Calu3 (cell line): ENCODE data around the gene ARHGAP6. TPM values are rescaled to one million over a fixed set of nuclear protein-coding genes. Genes with fewer than 3 reads are reported as not detected.

ENCODE experiments used
- BruUV-seq: library from RNA; stranded (reverse); fragments of 400-500 nt; replicated peaks from 2 replicates; lab custom pipeline; 2021; lab: Mats Ljungman, UMichigan
- CTCF ChIA-PET: fragments of 300-600 bp; sonication (Branson Sonifier 250); formaldehyde crosslinking; loops from one replicate; lab custom pipeline; 2022; ENCODE audit warnings: antibody characterized with exemption; lab: Charles Lee
- DNase-seq: peaks from one replicate; pipeline ENCODE4 v3.0.0; 2022
- H3K27ac Mint-ChIP-seq: one replicate; pipeline ENCODE4 v1.8.0; 2022; ENCODE audit warnings: mixed read lengths; ENCODE audit not compliant: unreplicated experiment
- H3K27me3 Mint-ChIP-seq: one replicate; pipeline ENCODE4 v1.8.0; 2022; ENCODE audit warnings: mixed read lengths; ENCODE audit not compliant: unreplicated experiment
- H3K36me3 Mint-ChIP-seq: one replicate; pipeline ENCODE4 v1.8.0; 2022; ENCODE audit warnings: mild to moderate bottlenecking, moderate library complexity, mixed read lengths; ENCODE audit not compliant: insufficient read depth, unreplicated experiment
- H3K4me1 Mint-ChIP-seq: one replicate; pipeline ENCODE4 v1.8.0; 2022; ENCODE audit warnings: mild to moderate bottlenecking, low read depth, mixed read lengths; ENCODE audit not compliant: unreplicated experiment
- H3K4me3 Mint-ChIP-seq: one replicate; pipeline ENCODE4 v1.8.0; 2022; ENCODE audit warnings: mild to moderate bottlenecking, low read depth, moderate library complexity, mixed read lengths; ENCODE audit not compliant: unreplicated experiment
- H3K9me3 Mint-ChIP-seq: one replicate; pipeline ENCODE4 v1.8.0; 2022; ENCODE audit warnings: low read depth, mixed read lengths; ENCODE audit not compliant: unreplicated experiment
- intact Hi-C: fragments of 100-400 bp; cut with micrococcal nuclease; formaldehyde crosslinking; loops from one replicate; pipeline ENCODE4 v1.10.0; 2022; ENCODE audit not compliant: unreplicated experiment
- total RNA-seq: library from RNA; stranded (reverse); gene quantifications from 2 replicates; pipeline ENCODE4 v1.2.3, GENCODE V29; 2022
- TF ChIP-seq, protein P1 (sequence below): fragments of 200-600 bp; IDR thresholded peaks from one replicate; pipeline ENCODE4 v1.8.0; 2022; ENCODE audit warnings: antibody characterized with exemption; ENCODE audit not compliant: unreplicated experiment

ARHGAP6 gene
- total RNA-seq, 1 experiment from 2014 or later: not detected

- DNase-seq: peak; percentile 60
- H3K27ac Mint-ChIP-seq: no peak overlapping the region
- no peaks in the 10 kb centered on the region for H3K9me3 Mint-ChIP-seq
- CTCF ChIA-PET: interaction anchor here (0.6 kb wide), 1 partner anchor 458 kb away, joined by 3 read pairs; no protein-coding TSS in a partner anchor
- no peaks in the 10 kb centered on the region for H3K36me3 Mint-ChIP-seq
- intact Hi-C loops: no loop called here
- no peaks in the 10 kb centered on the region for H3K4me1 Mint-ChIP-seq
- H3K27me3 Mint-ChIP-seq: no peaks in the 10 kb centered on the region
- BruUV-seq: no TSS peak
- H3K4me3 Mint-ChIP-seq: no peak overlapping the region
- TF ChIP-seq, protein P1, sequence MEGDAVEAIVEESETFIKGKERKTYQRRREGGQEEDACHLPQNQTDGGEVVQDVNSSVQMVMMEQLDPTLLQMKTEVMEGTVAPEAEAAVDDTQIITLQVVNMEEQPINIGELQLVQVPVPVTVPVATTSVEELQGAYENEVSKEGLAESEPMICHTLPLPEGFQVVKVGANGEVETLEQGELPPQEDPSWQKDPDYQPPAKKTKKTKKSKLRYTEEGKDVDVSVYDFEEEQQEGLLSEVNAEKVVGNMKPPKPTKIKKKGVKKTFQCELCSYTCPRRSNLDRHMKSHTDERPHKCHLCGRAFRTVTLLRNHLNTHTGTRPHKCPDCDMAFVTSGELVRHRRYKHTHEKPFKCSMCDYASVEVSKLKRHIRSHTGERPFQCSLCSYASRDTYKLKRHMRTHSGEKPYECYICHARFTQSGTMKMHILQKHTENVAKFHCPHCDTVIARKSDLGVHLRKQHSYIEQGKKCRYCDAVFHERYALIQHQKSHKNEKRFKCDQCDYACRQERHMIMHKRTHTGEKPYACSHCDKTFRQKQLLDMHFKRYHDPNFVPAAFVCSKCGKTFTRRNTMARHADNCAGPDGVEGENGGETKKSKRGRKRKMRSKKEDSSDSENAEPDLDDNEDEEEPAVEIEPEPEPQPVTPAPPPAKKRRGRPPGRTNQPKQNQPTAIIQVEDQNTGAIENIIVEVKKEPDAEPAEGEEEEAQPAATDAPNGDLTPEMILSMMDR: no peak
These were observed 227.9 kb downstream of the ARHGAP6 start for GRCh38 chrX:11437642-11438379.

DNA sequence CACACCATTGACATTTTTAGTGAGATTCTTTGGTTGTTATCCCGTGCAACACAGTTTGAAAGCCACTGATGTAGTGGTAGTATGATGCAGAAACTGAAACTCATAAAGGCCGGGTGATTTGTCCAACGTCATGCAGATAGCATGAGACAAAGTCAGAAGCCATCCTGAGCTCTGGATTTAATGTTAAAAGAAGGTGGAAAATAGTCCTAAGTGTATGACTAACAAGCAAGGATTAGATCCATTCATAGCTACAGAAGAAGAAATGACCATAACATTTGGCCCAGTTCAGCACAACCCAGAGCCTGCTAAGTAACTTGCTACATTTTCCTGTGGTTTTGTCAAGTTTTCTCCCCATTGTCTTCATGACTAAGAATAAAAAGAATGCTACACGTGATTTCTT is 230.2 kb downstream of the ARHGAP6 start:
- no peak for DNase-seq
- CTCF ChIA-PET: no interaction called here
- H3K27ac Mint-ChIP-seq: no peak overlapping the region
- H3K27me3 Mint-ChIP-seq: no peaks in the 10 kb centered on the region
- TF ChIP-seq, protein P1: no peak
- intact Hi-C loops: no loop called here
- no peak overlapping the region for H3K4me3 Mint-ChIP-seq
- BruUV-seq: no TSS peak
- H3K36me3 Mint-ChIP-seq: no peaks in the 10 kb centered on the region
- H3K4me1 Mint-ChIP-seq: no peaks in the 10 kb centered on the region
- no peaks in the 10 kb centered on the region for H3K9me3 Mint-ChIP-seq

DNA sequence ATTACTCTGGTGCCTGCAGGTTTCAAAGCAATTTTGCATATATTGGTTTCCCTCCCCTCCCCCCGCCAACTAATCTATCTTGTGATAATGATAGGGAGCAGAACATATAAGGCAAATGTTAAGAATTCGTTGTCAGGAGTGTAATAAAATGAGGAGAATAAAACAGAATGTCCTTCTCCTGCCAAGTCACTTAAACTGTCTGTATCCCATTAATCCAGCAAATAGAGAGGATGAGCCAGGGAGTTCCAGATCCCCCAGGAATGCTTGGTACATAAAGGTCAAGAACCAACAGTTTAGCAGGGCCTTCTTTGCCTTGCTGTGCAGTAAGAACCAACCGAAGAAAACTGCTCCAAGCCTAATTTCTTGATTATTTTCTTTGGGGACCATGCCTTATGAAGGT is 231.1 kb downstream of the ARHGAP6 start:
- Mint-ChIP-seq H3K4me1 (no peaks in the 10 kb centered on the region), H3K27ac (no peak overlapping the region), H3K27me3 (no peaks in the 10 kb centered on the region), H3K4me3 (no peak overlapping the region), H3K9me3 (no peaks in the 10 kb centered on the region), H3K36me3 (no peaks in the 10 kb centered on the region)
- CTCF ChIA-PET: no interaction called here
- TF ChIP-seq, protein P1: no peak
- intact Hi-C loops: no loop called here
- BruUV-seq: no TSS peak
- DNase-seq: no peak

- intact Hi-C loops: no loop called here
- TF ChIP-seq, protein P1: no peak
- Mint-ChIP-seq H3K9me3 (no peaks in the 10 kb centered on the region), H3K27me3 (no peaks in the 10 kb centered on the region), H3K27ac (no peak overlapping the region), H3K36me3 (no peaks in the 10 kb centered on the region), H3K4me1 (no peaks in the 10 kb centered on the region), H3K4me3 (no peak overlapping the region)
- no peak for DNase-seq
- CTCF ChIA-PET: no interaction called here
- no TSS peak for BruUV-seq
These were observed 233.9 kb downstream of the ARHGAP6 start for GRCh38 chrX:11431786-11432185.
